GM13977 (cell line): ENCODE results near the gene KCNN1.
"Not testable (repeated sequence)": the region's sequence is repeated elsewhere in the genome, so short reads cannot be mapped to it uniquely, and the experiment has no call there.

Source experiments
- DNase-seq: peaks from one replicate; pipeline ENCODE4 v3.0.0; 2012; ENCODE audit warnings: low spot score
- in situ Hi-C: fragments of 300-500 bp; cut with MboI; formaldehyde crosslinking; loops from one replicate; pipeline ENCODE4 v1.12.0; 2022; ENCODE audit warnings: low sequenced_read_pairs, low pct_unique_long_range_greater_than_20kb, mixed read lengths, inconsistent platforms; ENCODE audit not compliant: unreplicated experiment
- TF ChIP-seq, protein P1 (sequence below): IDR thresholded peaks from 2 replicates; pipeline ENCODE4 v1.5.1; 2012; ENCODE audit warnings: mild to moderate bottlenecking, control low read depth; ENCODE audit not compliant: insufficient read depth; ENCODE audit errors: extremely low read depth, missing control alignments

Gene KCNN1

DNA sequence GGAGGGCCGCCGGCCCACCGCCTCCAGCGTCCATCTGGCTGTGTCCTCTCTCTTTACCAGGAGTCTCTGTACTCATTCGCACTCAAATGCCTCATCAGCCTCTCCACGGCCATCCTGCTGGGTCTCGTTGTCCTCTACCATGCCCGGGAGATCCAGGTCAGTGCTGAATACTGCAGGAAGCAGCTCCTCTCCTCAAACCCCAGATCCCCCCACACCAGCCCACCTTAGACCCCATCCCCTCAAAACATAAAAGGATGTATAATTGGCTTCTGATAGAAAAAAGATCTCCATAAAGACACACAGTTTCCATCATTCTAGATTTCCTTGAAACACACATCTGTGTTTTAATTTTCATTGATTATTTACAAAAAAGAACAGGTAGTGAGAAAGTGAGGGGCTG, 8.1 kb downstream of the KCNN1 start:
- in situ Hi-C loops, result no loop called here
- TF ChIP-seq, protein P1, sequence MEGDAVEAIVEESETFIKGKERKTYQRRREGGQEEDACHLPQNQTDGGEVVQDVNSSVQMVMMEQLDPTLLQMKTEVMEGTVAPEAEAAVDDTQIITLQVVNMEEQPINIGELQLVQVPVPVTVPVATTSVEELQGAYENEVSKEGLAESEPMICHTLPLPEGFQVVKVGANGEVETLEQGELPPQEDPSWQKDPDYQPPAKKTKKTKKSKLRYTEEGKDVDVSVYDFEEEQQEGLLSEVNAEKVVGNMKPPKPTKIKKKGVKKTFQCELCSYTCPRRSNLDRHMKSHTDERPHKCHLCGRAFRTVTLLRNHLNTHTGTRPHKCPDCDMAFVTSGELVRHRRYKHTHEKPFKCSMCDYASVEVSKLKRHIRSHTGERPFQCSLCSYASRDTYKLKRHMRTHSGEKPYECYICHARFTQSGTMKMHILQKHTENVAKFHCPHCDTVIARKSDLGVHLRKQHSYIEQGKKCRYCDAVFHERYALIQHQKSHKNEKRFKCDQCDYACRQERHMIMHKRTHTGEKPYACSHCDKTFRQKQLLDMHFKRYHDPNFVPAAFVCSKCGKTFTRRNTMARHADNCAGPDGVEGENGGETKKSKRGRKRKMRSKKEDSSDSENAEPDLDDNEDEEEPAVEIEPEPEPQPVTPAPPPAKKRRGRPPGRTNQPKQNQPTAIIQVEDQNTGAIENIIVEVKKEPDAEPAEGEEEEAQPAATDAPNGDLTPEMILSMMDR, result no peak
- no peak for DNase-seq

DNA sequence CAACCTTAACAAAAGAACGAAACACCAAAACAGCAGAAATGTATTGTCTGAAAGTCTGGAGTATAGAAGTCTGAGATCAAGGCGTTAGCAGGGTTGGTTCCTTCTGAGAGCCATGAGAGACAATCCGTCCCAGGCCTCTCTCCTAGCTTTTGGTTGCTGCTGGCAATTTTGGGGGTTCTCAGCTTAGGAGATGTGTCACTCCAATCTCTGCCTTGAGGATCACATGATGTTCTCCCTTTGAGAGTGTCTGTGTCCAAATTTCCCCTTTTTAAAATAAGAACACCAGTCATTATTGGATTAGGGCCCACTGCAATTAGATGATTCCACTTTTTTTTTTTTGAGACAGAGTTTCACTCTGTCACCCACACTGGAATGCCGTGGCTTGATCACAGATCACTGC, 10.1 kb downstream of the KCNN1 start:
- DNase-seq, result no peak
- TF ChIP-seq, protein P1, result no peak
- in situ Hi-C loops, result no loop called here

DNA sequence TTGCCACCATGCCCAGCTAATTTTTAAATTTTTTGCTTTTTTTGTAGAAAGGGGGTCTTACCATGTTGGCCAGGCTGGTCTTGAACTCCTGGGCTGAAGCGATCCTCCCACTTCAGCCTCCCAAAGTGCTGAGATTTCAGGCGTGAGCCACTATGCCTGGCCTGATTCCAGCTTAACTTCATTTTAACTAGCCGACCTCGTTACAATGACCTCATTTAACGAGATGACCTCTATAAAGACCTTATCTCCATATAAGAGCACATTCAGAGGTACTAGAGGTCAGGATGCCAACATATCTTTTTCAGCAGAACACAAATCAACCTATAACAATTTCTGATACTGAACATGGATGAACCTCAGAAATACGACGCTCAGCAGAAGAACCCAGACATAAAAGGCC, 10.6 kb downstream of the KCNN1 start:
- in situ Hi-C loops, result no loop called here
- TF ChIP-seq, protein P1, result no peak
- no peak for DNase-seq

DNA sequence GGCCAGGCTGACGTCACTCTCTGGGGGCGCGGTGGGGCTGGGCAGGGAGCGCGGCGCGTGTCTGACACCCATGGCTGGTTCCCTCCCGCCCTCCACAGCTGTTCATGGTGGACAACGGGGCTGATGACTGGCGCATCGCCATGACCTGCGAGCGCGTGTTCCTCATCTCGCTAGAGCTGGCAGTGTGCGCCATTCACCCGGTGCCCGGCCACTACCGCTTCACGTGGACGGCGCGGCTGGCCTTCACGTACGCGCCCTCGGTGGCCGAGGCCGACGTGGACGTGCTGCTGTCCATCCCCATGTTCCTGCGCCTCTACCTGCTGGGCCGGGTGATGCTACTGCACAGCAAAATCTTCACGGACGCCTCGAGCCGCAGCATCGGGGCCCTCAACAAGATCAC, 14.7 kb downstream of the KCNN1 start:
- no peak for DNase-seq
- TF ChIP-seq, protein P1, result no peak
- in situ Hi-C loops, result no loop called here

DNA sequence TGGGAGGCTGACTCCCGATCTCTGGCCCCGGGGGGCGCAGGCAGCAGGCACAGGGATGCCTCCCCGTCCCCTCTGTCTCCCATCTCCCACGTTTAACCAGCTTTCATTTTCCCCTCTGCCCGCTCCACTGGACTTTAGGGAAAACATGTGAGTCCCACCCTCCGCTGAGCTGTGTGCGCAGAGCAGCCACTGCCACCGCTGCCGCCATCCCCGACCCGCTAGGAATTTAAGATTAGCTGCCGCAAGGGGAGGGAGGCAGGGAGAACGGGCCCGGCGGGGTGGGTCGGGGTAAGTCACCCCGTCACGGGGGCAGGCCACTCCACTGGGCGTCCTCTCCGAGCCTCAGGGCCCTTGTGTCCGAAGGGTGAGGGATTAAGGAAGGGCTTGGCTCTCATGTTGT, 15.5 kb downstream of the KCNN1 start:
- DNase-seq, result no peak
- TF ChIP-seq, protein P1, result no peak
- in situ Hi-C loops, result no loop called here

DNA sequence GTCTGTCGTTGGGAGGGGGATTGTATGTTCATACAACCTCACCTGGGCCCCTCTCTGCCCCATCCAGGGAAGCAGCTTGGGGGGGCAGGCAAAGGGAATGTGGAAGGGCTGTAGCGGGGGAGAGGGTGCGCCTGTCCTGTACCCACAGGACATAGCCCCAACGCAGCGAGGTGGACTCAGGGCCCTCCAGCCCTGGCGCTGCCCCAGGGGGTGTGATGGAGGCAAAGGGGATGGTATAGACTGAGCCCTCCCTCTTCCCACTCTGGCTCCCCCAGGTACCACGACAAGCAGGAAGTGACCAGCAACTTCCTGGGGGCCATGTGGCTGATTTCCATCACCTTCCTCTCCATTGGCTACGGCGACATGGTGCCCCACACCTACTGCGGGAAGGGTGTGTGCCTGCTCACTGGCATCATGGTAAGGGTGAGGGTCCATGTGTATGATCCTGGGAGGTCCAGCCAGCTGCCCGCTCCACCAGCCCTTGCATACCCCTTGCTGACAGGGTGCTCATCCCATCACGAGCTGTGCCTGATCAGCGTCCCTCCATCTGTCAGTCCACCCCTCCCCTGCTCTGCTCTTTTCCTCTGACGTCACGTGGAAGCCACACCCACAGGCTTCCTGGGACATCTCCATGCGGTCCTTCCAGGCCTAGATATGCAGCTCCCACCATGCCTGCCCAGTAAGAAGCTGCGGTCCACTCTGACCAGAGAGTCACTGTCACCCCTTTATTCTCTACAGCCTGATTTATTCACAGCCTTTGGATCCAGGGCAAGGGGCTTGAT, 18.3 kb downstream of the KCNN1 start:
- TF ChIP-seq, protein P1, result no peak
- DNase-seq, result no peak
- in situ Hi-C loops, result no loop called here

DNA sequence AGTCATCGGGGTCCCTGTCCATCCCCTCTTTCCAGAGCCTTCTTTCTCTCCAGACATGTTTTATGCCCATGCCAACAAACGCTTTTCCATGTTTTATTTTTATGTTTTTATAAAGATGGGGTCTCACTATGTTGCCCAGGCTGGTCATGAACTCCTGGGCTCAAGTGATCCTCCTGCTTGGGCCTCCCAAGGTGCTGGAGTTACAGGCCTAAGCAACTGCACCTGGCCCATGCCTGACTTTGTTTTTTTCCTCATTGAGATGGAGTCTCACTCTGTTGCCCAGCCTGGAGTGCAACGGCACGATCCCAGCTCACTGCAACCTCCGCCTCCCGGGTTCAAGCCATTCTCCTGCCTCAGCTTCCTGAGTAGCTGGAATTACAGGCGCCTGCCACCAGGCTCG, 19.7 kb downstream of the KCNN1 start:
- DNase-seq, in situ Hi-C loops: not testable (repeated sequence)
